ENCODE results near the gene HOXD8.

GRCh38 chr2:176097820-176098365 lies 31.6 kb upstream of the HOXD8 start:
- TF ChIP-seq, protein P1, sequence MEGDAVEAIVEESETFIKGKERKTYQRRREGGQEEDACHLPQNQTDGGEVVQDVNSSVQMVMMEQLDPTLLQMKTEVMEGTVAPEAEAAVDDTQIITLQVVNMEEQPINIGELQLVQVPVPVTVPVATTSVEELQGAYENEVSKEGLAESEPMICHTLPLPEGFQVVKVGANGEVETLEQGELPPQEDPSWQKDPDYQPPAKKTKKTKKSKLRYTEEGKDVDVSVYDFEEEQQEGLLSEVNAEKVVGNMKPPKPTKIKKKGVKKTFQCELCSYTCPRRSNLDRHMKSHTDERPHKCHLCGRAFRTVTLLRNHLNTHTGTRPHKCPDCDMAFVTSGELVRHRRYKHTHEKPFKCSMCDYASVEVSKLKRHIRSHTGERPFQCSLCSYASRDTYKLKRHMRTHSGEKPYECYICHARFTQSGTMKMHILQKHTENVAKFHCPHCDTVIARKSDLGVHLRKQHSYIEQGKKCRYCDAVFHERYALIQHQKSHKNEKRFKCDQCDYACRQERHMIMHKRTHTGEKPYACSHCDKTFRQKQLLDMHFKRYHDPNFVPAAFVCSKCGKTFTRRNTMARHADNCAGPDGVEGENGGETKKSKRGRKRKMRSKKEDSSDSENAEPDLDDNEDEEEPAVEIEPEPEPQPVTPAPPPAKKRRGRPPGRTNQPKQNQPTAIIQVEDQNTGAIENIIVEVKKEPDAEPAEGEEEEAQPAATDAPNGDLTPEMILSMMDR (IDR thresholded peaks at IDR 0.05), result no peak
- no peak for TF ChIP-seq POLR2A (IDR thresholded peaks at IDR 0.05)

Measured in testis (tissue), 2 donors.